Measurements from ENCODE around the gene PRKCZ.

DNA sequence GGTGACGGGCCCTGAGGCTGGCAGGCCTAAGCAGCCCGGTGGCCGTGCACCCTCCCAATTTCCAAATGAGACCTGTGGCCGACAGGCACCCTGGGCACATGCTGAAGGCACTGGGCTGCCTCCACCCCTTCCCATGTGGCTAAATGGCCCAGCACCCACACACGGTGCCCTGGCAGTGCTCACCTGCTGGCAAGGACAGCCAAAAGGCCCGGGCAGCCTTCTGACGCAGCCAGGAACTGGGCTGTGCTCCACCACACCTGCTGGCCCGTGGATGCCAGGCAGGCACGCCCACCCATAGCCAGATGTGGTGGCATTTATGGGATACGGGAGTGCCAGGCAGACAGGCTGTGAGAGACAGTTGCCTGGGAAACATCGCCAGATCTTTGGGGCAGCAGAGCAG, 148.4 kb downstream of the PRKCZ start:
- TF ChIP-seq, protein P1, sequence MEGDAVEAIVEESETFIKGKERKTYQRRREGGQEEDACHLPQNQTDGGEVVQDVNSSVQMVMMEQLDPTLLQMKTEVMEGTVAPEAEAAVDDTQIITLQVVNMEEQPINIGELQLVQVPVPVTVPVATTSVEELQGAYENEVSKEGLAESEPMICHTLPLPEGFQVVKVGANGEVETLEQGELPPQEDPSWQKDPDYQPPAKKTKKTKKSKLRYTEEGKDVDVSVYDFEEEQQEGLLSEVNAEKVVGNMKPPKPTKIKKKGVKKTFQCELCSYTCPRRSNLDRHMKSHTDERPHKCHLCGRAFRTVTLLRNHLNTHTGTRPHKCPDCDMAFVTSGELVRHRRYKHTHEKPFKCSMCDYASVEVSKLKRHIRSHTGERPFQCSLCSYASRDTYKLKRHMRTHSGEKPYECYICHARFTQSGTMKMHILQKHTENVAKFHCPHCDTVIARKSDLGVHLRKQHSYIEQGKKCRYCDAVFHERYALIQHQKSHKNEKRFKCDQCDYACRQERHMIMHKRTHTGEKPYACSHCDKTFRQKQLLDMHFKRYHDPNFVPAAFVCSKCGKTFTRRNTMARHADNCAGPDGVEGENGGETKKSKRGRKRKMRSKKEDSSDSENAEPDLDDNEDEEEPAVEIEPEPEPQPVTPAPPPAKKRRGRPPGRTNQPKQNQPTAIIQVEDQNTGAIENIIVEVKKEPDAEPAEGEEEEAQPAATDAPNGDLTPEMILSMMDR (conservative IDR thresholded peaks at IDR 0.05; ENCODE audit: low read length): no peak
- no peak for TF ChIP-seq EZH2phosphoT487 (IDR thresholded peaks at IDR 0.05; ENCODE audit: borderline replicate concordance, low read depth, low read length)
